SK-N-SH (cell line): ENCODE measurements around the gene TMEM123. TPM values are rescaled to one million over a fixed set of nuclear protein-coding genes. Genes with fewer than 3 reads are reported as not detected.

Source experiments
- CTCF ChIA-PET: fragments of 300-600, 350-600 bp; formaldehyde crosslinking; extraction: SDS; loops from one replicate; lab custom pipeline; 2021; lab: Yijun Ruan, JAX
- POLR2A ChIA-PET: fragments of 350-600 bp; sonication (Branson Sonifier 250); formaldehyde crosslinking; extraction: SDS; loops from one replicate; lab custom pipeline; 2020; ENCODE audit warnings: antibody characterized with exemption, inconsistent platforms; lab: Yijun Ruan, JAX
- DNase-seq: peaks from one replicate; pipeline ENCODE4 v3.0.0; 2012
- H2AFZ ChIP-seq: fragments of 200-600 bp; sonication (generic); 2 replicates; pipeline ENCODE4 v1.8.1; 2016; ENCODE audit warnings: antibody characterized with exemption, mild to moderate bottlenecking, low read depth
- H3F3A ChIP-seq: fragments of 200-600 bp; sonication (generic); replicated peaks from 2 replicates; pipeline ENCODE3; 2016; ENCODE audit warnings: antibody characterized with exemption, mild to moderate bottlenecking; ENCODE audit not compliant: insufficient read depth
- H3K27ac ChIP-seq, 2 experiments: fragments of 200-500 bp in 1 of 2; fragments of 200-600 bp in 1 of 2; sonication (Bioruptor generic) in 1 of 2; sonication (generic), shearing (Covaris generic) in 1 of 2; 2 replicates each; pipeline versions ENCODE4 v1.5.1 to v1.6.1; 2014 to 2016; ENCODE audit warnings: low read depth in 2 of 2, inconsistent platforms in 1 of 2, low read length in 1 of 2, mild to moderate bottlenecking in 1 of 2, mixed read lengths in 1 of 2
- H3K27me3 ChIP-seq: fragments of 200-600 bp; sonication (generic), shearing (Covaris generic); 2 replicates; pipeline ENCODE4 v1.6.1; 2016; ENCODE audit warnings: mixed run types; ENCODE audit not compliant: insufficient read depth
- H3K36me3 ChIP-seq, 2 experiments: fragments of 200-500 bp in 1 of 2; fragments of 200-600 bp in 1 of 2; sonication (Bioruptor generic) in 1 of 2; sonication (generic) in 1 of 2; replicated peaks in 1 of 2; 2 replicates each; pipeline versions ENCODE3 to v1.5.1; 2014 to 2016; ENCODE audit warnings: low read length in 1 of 2, mild to moderate bottlenecking in 1 of 2; ENCODE audit not compliant: insufficient read depth in 2 of 2, control insufficient read depth in 1 of 2
- H3K4me1 ChIP-seq, 2 experiments: fragments of 200-500 bp in 1 of 2; fragments of 200-600 bp in 1 of 2; sonication (Bioruptor generic) in 1 of 2; sonication (generic), shearing (Covaris generic) in 1 of 2; 2 replicates each; pipeline versions ENCODE4 v1.5.1 to v1.6.1; 2014 to 2016; ENCODE audit warnings: low read depth in 1 of 2, low read length in 1 of 2, mixed run types in 1 of 2; ENCODE audit not compliant: insufficient read depth in 2 of 2, control insufficient read depth in 1 of 2
- H3K4me2 ChIP-seq: fragments of 200-600 bp; sonication (generic), shearing (Covaris generic); 2 replicates; pipeline ENCODE4 v1.6.1; 2017; ENCODE audit warnings: mixed run types
- H3K4me3 ChIP-seq, 2 experiments: fragments of 200-500 bp in 1 of 2; fragments of 200-600 bp in 1 of 2; sonication (Bioruptor generic) in 1 of 2; sonication (generic), shearing (Covaris generic) in 1 of 2; 2 replicates each; pipeline versions ENCODE4 v1.5.1 to v1.8.1; 2014 to 2016; ENCODE audit warnings: low read depth in 2 of 2, inconsistent platforms in 1 of 2, low read length in 1 of 2, mild to moderate bottlenecking in 1 of 2, mixed read lengths in 1 of 2, moderate library complexity in 1 of 2
- H3K79me2 ChIP-seq: fragments of 200-600 bp; sonication (generic); 2 replicates; pipeline ENCODE4 v1.8.1; 2017; ENCODE audit warnings: mild to moderate bottlenecking; ENCODE audit not compliant: insufficient read depth
- H3K9ac ChIP-seq: fragments of 200-600 bp; sonication (generic); 2 replicates; pipeline ENCODE4 v1.6.1; 2017; ENCODE audit warnings: mixed run types
- H3K9me2 ChIP-seq: fragments of 200-600 bp; sonication (generic); 2 replicates; pipeline ENCODE4 v1.6.1; 2017; ENCODE audit warnings: mixed run types
- H3K9me3 ChIP-seq: fragments of 200-600 bp; sonication (generic); 2 replicates; pipeline ENCODE4 v1.6.1; 2017; ENCODE audit warnings: mixed run types, mild to moderate bottlenecking, moderate library complexity
- H4K20me1 ChIP-seq: fragments of 200-600 bp; sonication (generic); 2 replicates; pipeline ENCODE4 v1.6.1; 2017; ENCODE audit warnings: mild to moderate bottlenecking, mixed run types; ENCODE audit not compliant: insufficient read depth
- CHD2 ChIP-seq: fragments of 150-350 bp; IDR thresholded peaks from 2 replicates; pipeline ENCODE4 v1.6.1; 2018; ENCODE audit warnings: low read length; ENCODE audit not compliant: partially characterized antibody
- ELF1 ChIP-seq: IDR thresholded peaks from 2 replicates; pipeline ENCODE4 v1.4.0; 2012
- EP300 ChIP-seq, 2 experiments: IDR thresholded peaks; 2 replicates each; pipeline versions ENCODE4 v1.4.0 to v1.6.1; 2012; ENCODE audit warnings: borderline replicate concordance in 1 of 2, low read depth in 1 of 2, low read length in 1 of 2
- EZH2phosphoT487 ChIP-seq: fragments of 200-600 bp; sonication (generic); IDR thresholded peaks from 2 replicates; pipeline ENCODE4 v1.6.1; 2017; ENCODE audit warnings: low read depth, mixed run types, mild to moderate bottlenecking, antibody characterized with exemption, moderate library complexity, borderline replicate concordance
- FOXM1 ChIP-seq: IDR thresholded peaks from 2 replicates; pipeline ENCODE4 v1.4.0; 2012; ENCODE audit warnings: low read depth, mild to moderate bottlenecking
- GABPA ChIP-seq: IDR thresholded peaks from 2 replicates; pipeline ENCODE4 v1.4.0; 2012; ENCODE audit warnings: low read depth, mild to moderate bottlenecking
- GATA2 ChIP-seq: sonication (generic); formaldehyde crosslinking; IDR thresholded peaks from 2 replicates; pipeline ENCODE4 v1.5.0; 2020; ENCODE audit warnings: mild to moderate bottlenecking, missing genetic modification reagents
- MXI1 ChIP-seq: IDR thresholded peaks from 2 replicates; pipeline ENCODE4 v1.6.1; 2012; ENCODE audit warnings: mild to moderate bottlenecking, low read depth, low read length, improper control_type of control experiment
- SIN3A ChIP-seq: IDR thresholded peaks from 2 replicates; pipeline ENCODE4 v1.6.1; 2012; ENCODE audit warnings: low read depth, mild to moderate bottlenecking, low read length, moderate library complexity, borderline replicate concordance
- SMC3 ChIP-seq: IDR thresholded peaks from 2 replicates; pipeline ENCODE4 v1.6.1; 2012; ENCODE audit warnings: low read depth, low read length, improper control_type of control experiment
- TCF12 ChIP-seq: IDR thresholded peaks from 2 replicates; pipeline ENCODE4 v1.4.0; 2012
- YY1 ChIP-seq: IDR thresholded peaks from 2 replicates; pipeline ENCODE4 v1.4.0; 2012; ENCODE audit warnings: low read depth, mild to moderate bottlenecking
- WGBS: methylation state at CpG from one replicate; pipeline ENCODE4 v1.1.6; 2017; ENCODE audit warnings: low lambda C conversion rate; 5-methylcytosine and 5-hydroxymethylcytosine counted together
- polyA plus RNA-seq, 3 experiments: library from polyadenylated mRNA; depleted of rRNA; stranded (reverse); fragments of >200 nt; gene quantifications; 2 replicates each; pipeline ENCODE4 v1.2.3, GENCODE V29; 2012
- TF ChIP-seq, protein P1 (sequence below): fragments of 150-350 bp; IDR thresholded peaks from 2 replicates; pipeline ENCODE4 v1.6.1; 2017; ENCODE audit warnings: antibody characterized with exemption, low read length, low read depth, borderline replicate concordance
- TF ChIP-seq, protein P2 (sequence below): IDR thresholded peaks from 2 replicates; pipeline ENCODE4 v1.4.0; 2012; ENCODE audit warnings: low read depth, borderline replicate concordance
- TF ChIP-seq, protein P3 (sequence below): fragments of 200-600 bp; sonication (generic); IDR thresholded peaks from 2 replicates; pipeline ENCODE4 v1.6.1; 2017; ENCODE audit warnings: antibody characterized with exemption, mild to moderate bottlenecking, moderate library complexity

TMEM123 gene
- polyA plus RNA-seq, 1 of the 3 experiments (the other 2 are of a cell fraction) = 86.1 TPM

DNA sequence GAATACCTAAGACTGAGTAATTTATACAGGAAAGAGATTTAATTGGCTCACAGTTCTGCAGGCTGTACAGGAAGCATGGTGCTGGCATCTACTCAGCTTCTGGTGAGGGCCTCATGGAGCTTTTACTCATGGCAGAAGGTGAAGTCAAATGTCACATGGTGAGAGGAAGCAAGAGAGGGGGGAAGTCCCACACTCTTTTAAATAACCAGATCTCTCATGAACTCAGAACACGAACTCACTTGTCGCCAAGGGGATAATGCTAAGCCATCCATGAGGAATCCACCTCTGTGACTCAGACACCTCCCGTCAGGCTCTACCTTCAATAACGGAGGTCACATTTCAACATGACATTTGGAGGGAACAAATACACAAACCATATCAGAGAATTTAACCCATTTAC lies 63.3 kb downstream of the TMEM123 start:
- Histone ChIP-seq H3K79me2 (peaks cover 47% of the 10 kb centered on the region; the same call in 1 of the 2 replicates), H3K4me2 (no peak overlapping the region), H3K27me3 (no peaks in the 10 kb centered on the region), H3F3A (peaks cover 25% of the 10 kb centered on the region), H3K27ac (no peak overlapping the region), H3K9me3 (no peaks in the 10 kb centered on the region), H3K4me3 (no peak overlapping the region), H3K36me3 (peaks cover 35 to 69% of the 10 kb centered on the region in 2 experiments), H3K4me1 (peaks cover 0 to 8% of the 10 kb centered on the region in 2 experiments; a peak in 2 of 4 replicates), H4K20me1 (no peaks in the 10 kb centered on the region), H2AFZ (no peak overlapping the region), H3K9me2 (no peaks in the 10 kb centered on the region), H3K9ac (no peak overlapping the region)
- POLR2A ChIA-PET = no interaction called here
- DNase-seq = no peak
- CTCF ChIA-PET = interaction anchor here (0.6 to 3.1 kb wide), 7 partner anchors 9 to 282 kb away, joined by 3 to 23 read pairs (median 5); no protein-coding TSS in a partner anchor
- TF ChIP-seq GATA2 (CRISPR knock-in tag) (no peak), FOXM1 (no peak), EP300 (IDR thresholded peaks at IDR 0.05; ENCODE audit: borderline replicate concordance in 1 of 2, low read depth in 1 of 2, low read length in 1 of 2) (no peak), MXI1 (no peak), SIN3A (no peak), TCF12 (no peak), CHD2 (no peak), ELF1 (no peak), YY1 (no peak), GABPA (no peak), SMC3 (no peak)
- TF ChIP-seq, protein P1, sequence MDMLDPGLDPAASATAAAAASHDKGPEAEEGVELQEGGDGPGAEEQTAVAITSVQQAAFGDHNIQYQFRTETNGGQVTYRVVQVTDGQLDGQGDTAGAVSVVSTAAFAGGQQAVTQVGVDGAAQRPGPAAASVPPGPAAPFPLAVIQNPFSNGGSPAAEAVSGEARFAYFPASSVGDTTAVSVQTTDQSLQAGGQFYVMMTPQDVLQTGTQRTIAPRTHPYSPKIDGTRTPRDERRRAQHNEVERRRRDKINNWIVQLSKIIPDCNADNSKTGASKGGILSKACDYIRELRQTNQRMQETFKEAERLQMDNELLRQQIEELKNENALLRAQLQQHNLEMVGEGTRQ = no peak
- TF ChIP-seq, protein P2, sequence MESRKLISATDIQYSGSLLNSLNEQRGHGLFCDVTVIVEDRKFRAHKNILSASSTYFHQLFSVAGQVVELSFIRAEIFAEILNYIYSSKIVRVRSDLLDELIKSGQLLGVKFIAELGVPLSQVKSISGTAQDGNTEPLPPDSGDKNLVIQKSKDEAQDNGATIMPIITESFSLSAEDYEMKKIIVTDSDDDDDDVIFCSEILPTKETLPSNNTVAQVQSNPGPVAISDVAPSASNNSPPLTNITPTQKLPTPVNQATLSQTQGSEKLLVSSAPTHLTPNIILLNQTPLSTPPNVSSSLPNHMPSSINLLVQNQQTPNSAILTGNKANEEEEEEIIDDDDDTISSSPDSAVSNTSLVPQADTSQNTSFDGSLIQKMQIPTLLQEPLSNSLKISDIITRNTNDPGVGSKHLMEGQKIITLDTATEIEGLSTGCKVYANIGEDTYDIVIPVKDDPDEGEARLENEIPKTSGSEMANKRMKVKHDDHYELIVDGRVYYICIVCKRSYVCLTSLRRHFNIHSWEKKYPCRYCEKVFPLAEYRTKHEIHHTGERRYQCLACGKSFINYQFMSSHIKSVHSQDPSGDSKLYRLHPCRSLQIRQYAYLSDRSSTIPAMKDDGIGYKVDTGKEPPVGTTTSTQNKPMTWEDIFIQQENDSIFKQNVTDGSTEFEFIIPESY = no peak
- 98% methylated on average over 4 of the region's 4 CpGs for WGBS

DNA sequence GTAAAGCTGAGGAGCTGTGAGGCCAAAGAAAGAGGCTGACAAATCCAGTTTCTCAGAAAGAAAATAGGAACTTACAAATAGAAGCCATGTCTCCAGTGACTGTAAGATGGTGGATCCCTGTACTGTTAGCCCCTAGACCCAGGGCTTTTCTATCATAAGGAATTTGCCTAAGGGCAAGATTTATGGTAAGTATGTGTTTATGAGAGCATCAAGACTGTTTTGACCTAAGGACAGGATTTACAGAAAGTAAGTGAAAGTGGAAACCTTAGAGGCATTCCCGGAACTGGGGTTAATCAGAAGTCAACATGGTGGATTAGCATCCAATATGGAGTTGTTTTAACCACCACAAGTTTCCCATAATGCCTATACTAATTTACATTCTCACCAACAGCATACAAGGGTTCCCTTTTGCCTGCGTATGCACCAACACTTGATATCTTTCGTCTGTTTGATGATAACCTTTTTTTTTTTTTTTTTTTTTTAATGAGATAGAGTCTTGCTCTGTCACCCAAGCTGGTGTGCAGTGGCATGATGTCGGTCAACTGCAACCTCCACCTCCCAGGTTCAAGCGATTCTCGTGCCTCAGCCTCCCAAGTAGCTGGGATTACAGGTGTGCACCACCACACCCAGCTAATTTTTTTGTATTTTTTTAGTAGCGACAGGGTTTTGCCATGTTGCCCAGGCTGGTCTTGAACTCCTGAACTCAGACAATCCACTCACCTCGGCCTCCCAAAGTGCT lies 65.4 kb downstream of the TMEM123 start:
- peaks cover 30% of the 10 kb centered on the region; the same call in 1 of the 2 replicates for H3K79me2 ChIP-seq

More for the DNA sequence above, 65.4 kb downstream of the TMEM123 start:
- DNase-seq = no peak
- H3K27me3 ChIP-seq = no peaks in the 10 kb centered on the region
- WGBS = 85% methylated on average over 8 of the region's 8 CpGs
- H3K36me3 ChIP-seq = peaks cover 29 to 60% of the 10 kb centered on the region in 2 experiments
- no peak overlapping the region for H3K4me3 ChIP-seq
- CTCF ChIA-PET = no interaction called here
- no peak overlapping the region for H2AFZ ChIP-seq
- no peak overlapping the region for H3K27ac ChIP-seq
- TF ChIP-seq GATA2 (CRISPR knock-in tag) (no peak), GABPA (no peak), MXI1 (no peak), EZH2phosphoT487 (no peak), TCF12 (no peak)
- TF ChIP-seq, protein P2 = no peak
- TF ChIP-seq, protein P3, sequence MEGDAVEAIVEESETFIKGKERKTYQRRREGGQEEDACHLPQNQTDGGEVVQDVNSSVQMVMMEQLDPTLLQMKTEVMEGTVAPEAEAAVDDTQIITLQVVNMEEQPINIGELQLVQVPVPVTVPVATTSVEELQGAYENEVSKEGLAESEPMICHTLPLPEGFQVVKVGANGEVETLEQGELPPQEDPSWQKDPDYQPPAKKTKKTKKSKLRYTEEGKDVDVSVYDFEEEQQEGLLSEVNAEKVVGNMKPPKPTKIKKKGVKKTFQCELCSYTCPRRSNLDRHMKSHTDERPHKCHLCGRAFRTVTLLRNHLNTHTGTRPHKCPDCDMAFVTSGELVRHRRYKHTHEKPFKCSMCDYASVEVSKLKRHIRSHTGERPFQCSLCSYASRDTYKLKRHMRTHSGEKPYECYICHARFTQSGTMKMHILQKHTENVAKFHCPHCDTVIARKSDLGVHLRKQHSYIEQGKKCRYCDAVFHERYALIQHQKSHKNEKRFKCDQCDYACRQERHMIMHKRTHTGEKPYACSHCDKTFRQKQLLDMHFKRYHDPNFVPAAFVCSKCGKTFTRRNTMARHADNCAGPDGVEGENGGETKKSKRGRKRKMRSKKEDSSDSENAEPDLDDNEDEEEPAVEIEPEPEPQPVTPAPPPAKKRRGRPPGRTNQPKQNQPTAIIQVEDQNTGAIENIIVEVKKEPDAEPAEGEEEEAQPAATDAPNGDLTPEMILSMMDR = no peak
- TF ChIP-seq, all 33 proteins: peak for 0
- H3K4me2 ChIP-seq = no peak overlapping the region
- no peak overlapping the region for H3K9ac ChIP-seq
- H3F3A ChIP-seq = peaks cover 25% of the 10 kb centered on the region
- H3K9me3 ChIP-seq = no peaks in the 10 kb centered on the region
- H3K4me1 ChIP-seq = peaks cover 0 to 8% of the 10 kb centered on the region in 2 experiments; a peak in 2 of 4 replicates
- POLR2A ChIA-PET = no interaction called here
- no peaks in the 10 kb centered on the region for H4K20me1 ChIP-seq
- no peaks in the 10 kb centered on the region for H3K9me2 ChIP-seq
